HG03280 (cell line): Measurements from ENCODE around the gene VAMP4.
"Not testable (repeated sequence)": the region's sequence is repeated elsewhere in the genome, so short reads cannot be mapped to it uniquely, and the experiment has no call there.

Source experiments
- ATAC-seq: cut with Tn5 transposase; IDR thresholded peaks from one replicate; pipeline ENCODE4 v1.9.1; 2021; ENCODE audit warnings: mild to moderate bottlenecking, moderate library complexity; ENCODE audit not compliant: unreplicated experiment

VAMP4 gene

GRCh38 chr1:171702598-171702997 is 39.3 kb downstream of the VAMP4 start:
- no peak for ATAC-seq

- no peak for ATAC-seq
Measured at GRCh38 chr1:171699531-171699930, 42.3 kb downstream of the VAMP4 start.

- ATAC-seq, result not testable (repeated sequence)
Measured at GRCh38 chr1:171695772-171696171, 46.1 kb downstream of the VAMP4 start.

- ATAC-seq, result not testable (repeated sequence)
Measured at GRCh38 chr1:171693541-171693940, 48.3 kb downstream of the VAMP4 start.

GRCh38 chr1:171683870-171684269 is 58.0 kb downstream of the VAMP4 start:
- no peak for ATAC-seq

GRCh38 chr1:171680339-171680738 is 61.5 kb downstream of the VAMP4 start:
- no peak for ATAC-seq

GRCh38 chr1:171676823-171677222 is 65.0 kb downstream of the VAMP4 start:
- no peak for ATAC-seq

GRCh38 chr1:171674431-171675405 is 67.1 kb downstream of the VAMP4 start:
- ATAC-seq, result no peak

- ATAC-seq, result no peak
Measured at GRCh38 chr1:171670739-171671138, 71.1 kb downstream of the VAMP4 start.

- ATAC-seq, result no peak
Measured at GRCh38 chr1:171668372-171668771, 73.5 kb downstream of the VAMP4 start.

GRCh38 chr1:171666114-171666769 is 75.6 kb downstream of the VAMP4 start:
- no peak for ATAC-seq

- ATAC-seq, result no peak
Measured at GRCh38 chr1:171664976-171665375, 76.9 kb downstream of the VAMP4 start.

- no peak for ATAC-seq
Measured at GRCh38 chr1:171663854-171664575, 77.8 kb downstream of the VAMP4 start.

- ATAC-seq, result no peak
Measured at GRCh38 chr1:171663036-171663853, 78.6 kb downstream of the VAMP4 start.

- no peak for ATAC-seq
Measured at GRCh38 chr1:171661076-171661650, 80.7 kb downstream of the VAMP4 start.

GRCh38 chr1:171656206-171656605 is 85.7 kb downstream of the VAMP4 start:
- ATAC-seq, result not testable (repeated sequence)

GRCh38 chr1:171655746-171656116 is 86.1 kb downstream of the VAMP4 start:
- ATAC-seq, result no peak

- peak; percentile 67 for ATAC-seq
Measured at GRCh38 chr1:171654942-171655745, 86.7 kb downstream of the VAMP4 start.

GRCh38 chr1:171654201-171654941 is 87.5 kb downstream of the VAMP4 start:
- ATAC-seq, result no peak
